ENCODE data around the gene SCYGR6.
"Not testable (repeated sequence)": the region's sequence is repeated elsewhere in the genome, so short reads cannot be mapped to it uniquely, and the experiment has no call there.

SCYGR6 gene

GRCh38 chr2:227748079-227748478 lies 23.5 kb upstream of the SCYGR6 start:
- Histone ChIP-seq H3K27me3 (ENCODE audit: insufficient read depth, poor library complexity, severe bottlenecking) (no peaks in the 10 kb centered on the region), H3K27ac (ENCODE audit: poor library complexity, severe bottlenecking) (no peak overlapping the region), H3K4me1 (ENCODE audit: insufficient read depth, poor library complexity, severe bottlenecking) (no peaks in the 10 kb centered on the region), H3K4me3 (ENCODE audit: severe bottlenecking) (no peak overlapping the region), H3K36me3 (ENCODE audit: low read depth) (no peaks in the 10 kb centered on the region), H3K9me3 (ENCODE audit: severe bottlenecking) (no peaks in the 10 kb centered on the region)
- no peak for ATAC-seq (ENCODE audit: low read depth)
- no peak for DNase-seq (ENCODE audit: low spot score)
- peak; percentile 11 for TF ChIP-seq CTCF (IDR thresholded peaks at IDR 0.05; ENCODE audit: poor library complexity, severe bottlenecking)

- Histone ChIP-seq H3K36me3 (ENCODE audit: low read depth) (no peaks in the 10 kb centered on the region), H3K4me1 (ENCODE audit: insufficient read depth, poor library complexity, severe bottlenecking) (no peaks in the 10 kb centered on the region), H3K9me3 (ENCODE audit: severe bottlenecking) (no peaks in the 10 kb centered on the region), H3K4me3 (ENCODE audit: severe bottlenecking) (no peak within 1 kb of the TSS), H3K27me3 (ENCODE audit: insufficient read depth, poor library complexity, severe bottlenecking) (no peaks in the 10 kb centered on the region), H3K27ac (ENCODE audit: poor library complexity, severe bottlenecking) (no peak within 1 kb of the TSS)
- DNase-seq (ENCODE audit: low spot score) (no peak), ATAC-seq (ENCODE audit: low read depth) (no peak)
- TF ChIP-seq CTCF (IDR thresholded peaks at IDR 0.05; ENCODE audit: poor library complexity, severe bottlenecking): no peak
These were observed 21.0 kb upstream of the SCYGR6 start, which contains the start of gene SCYGR8 for GRCh38 chr2:227745594-227745993. TSS of gene SCYGR8 (plus strand) at chr2:227745894. CDS start at chr2:227745894, 0 bp downstream.

GRCh38 chr2:227740705-227741104 lies 16.1 kb upstream of the SCYGR6 start:
- ATAC-seq (ENCODE audit: low read depth); H3K4me3 ChIP-seq (ENCODE audit: severe bottlenecking); H3K27me3 ChIP-seq (ENCODE audit: insufficient read depth, poor library complexity, severe bottlenecking); H3K9me3 ChIP-seq (ENCODE audit: severe bottlenecking); H3K4me1 ChIP-seq (ENCODE audit: insufficient read depth, poor library complexity, severe bottlenecking); DNase-seq (ENCODE audit: low spot score); H3K27ac ChIP-seq (ENCODE audit: poor library complexity, severe bottlenecking); H3K36me3 ChIP-seq (ENCODE audit: low read depth): not testable (repeated sequence)

- no peak for TF ChIP-seq CTCF (IDR thresholded peaks at IDR 0.05; ENCODE audit: poor library complexity, severe bottlenecking)
- no peaks in the 10 kb centered on the region for H3K27me3 ChIP-seq (ENCODE audit: insufficient read depth, poor library complexity, severe bottlenecking)
- no peak overlapping the region for H3K27ac ChIP-seq (ENCODE audit: poor library complexity, severe bottlenecking)
- no peaks in the 10 kb centered on the region for H3K9me3 ChIP-seq (ENCODE audit: severe bottlenecking)
- no peaks in the 10 kb centered on the region for H3K36me3 ChIP-seq (ENCODE audit: low read depth)
- DNase-seq (ENCODE audit: low spot score) (no peak), ATAC-seq (ENCODE audit: low read depth) (no peak)
- no peak overlapping the region for H3K4me3 ChIP-seq (ENCODE audit: severe bottlenecking)
- H3K4me1 ChIP-seq (ENCODE audit: insufficient read depth, poor library complexity, severe bottlenecking): no peaks in the 10 kb centered on the region
These were observed 14.8 kb upstream of the SCYGR6 start for GRCh38 chr2:227739351-227739750.

- no peaks in the 10 kb centered on the region for H3K9me3 ChIP-seq (ENCODE audit: severe bottlenecking)
- H3K27me3 ChIP-seq (ENCODE audit: insufficient read depth, poor library complexity, severe bottlenecking): no peaks in the 10 kb centered on the region
- no peaks in the 10 kb centered on the region for H3K36me3 ChIP-seq (ENCODE audit: low read depth)
These were observed 3.5 kb upstream of the SCYGR6 start, which contains the start of gene SCYGR7 for GRCh38 chr2:227728035-227728434. TSS of gene SCYGR7 (plus strand) at chr2:227728335. CDS start at chr2:227728335, 0 bp downstream.

GRCh38 chr2:227722821-227723220 lies 1.7 kb downstream of the SCYGR6 start:
- H3K4me1 ChIP-seq (ENCODE audit: insufficient read depth, poor library complexity, severe bottlenecking); ATAC-seq (ENCODE audit: low read depth); H3K27me3 ChIP-seq (ENCODE audit: insufficient read depth, poor library complexity, severe bottlenecking); H3K27ac ChIP-seq (ENCODE audit: poor library complexity, severe bottlenecking); H3K36me3 ChIP-seq (ENCODE audit: low read depth); H3K4me3 ChIP-seq (ENCODE audit: severe bottlenecking); H3K9me3 ChIP-seq (ENCODE audit: severe bottlenecking); DNase-seq (ENCODE audit: low spot score): not testable (repeated sequence)

More at GRCh38 chr2:227728035-227728434, 3.5 kb upstream of the SCYGR6 start, which contains the start of gene SCYGR7:
- Histone ChIP-seq H3K27ac (ENCODE audit: poor library complexity, severe bottlenecking) (no peak within 1 kb of the TSS), H3K4me1 (ENCODE audit: insufficient read depth, poor library complexity, severe bottlenecking) (no peaks in the 10 kb centered on the region), H3K4me3 (ENCODE audit: severe bottlenecking) (no peak within 1 kb of the TSS)
- TF ChIP-seq CTCF (IDR thresholded peaks at IDR 0.05; ENCODE audit: poor library complexity, severe bottlenecking): no peak
- DNase-seq (ENCODE audit: low spot score): no peak
- ATAC-seq (ENCODE audit: low read depth): no peak
